NCI-H1417 (cell line): ENCODE measurements around the gene SCUBE2.
"Not testable (repeated sequence)": the region's sequence is repeated elsewhere in the genome, so short reads cannot be mapped to it uniquely, and the experiment has no call there.

Experiments
- DNase-seq, 3 experiments: peaks; one replicate each; lab custom pipeline; 2025; lab: John Stamatoyannopoulos, UW

The SCUBE2 gene

GRCh38 chr11:9008011-9008550 is 83.3 kb downstream of the SCUBE2 start:
- DNase-seq, result no peak

- no peak for DNase-seq
Observed at GRCh38 chr11:9005087-9005486, 86.3 kb downstream of the SCUBE2 start.

GRCh38 chr11:9004183-9004926 is 87.0 kb downstream of the SCUBE2 start:
- DNase-seq, result peak; percentile 36 to 83 (median 78)

GRCh38 chr11:9003573-9004182 is 87.7 kb downstream of the SCUBE2 start, which contains the start of gene NRIP3:
TSS of gene NRIP3 (minus strand) at chr11:9004001. CDS start at chr11:9003935, 66 bp downstream.
- DNase-seq, result peak; percentile 84 to 89 (median 89)

GRCh38 chr11:9002920-9003572 is 88.4 kb downstream of the SCUBE2 start:
- peak in 2 of 3 experiments; percentile 42 to 61 for DNase-seq

- DNase-seq, result no peak
Observed at GRCh38 chr11:9001736-9002135, 89.7 kb downstream of the SCUBE2 start.

- no peak for DNase-seq
Observed at GRCh38 chr11:8998017-8998416, 93.4 kb downstream of the SCUBE2 start.

- no peak for DNase-seq
Observed at GRCh38 chr11:8997451-8997850, 93.9 kb downstream of the SCUBE2 start.

GRCh38 chr11:8989453-8989852 is 101.9 kb downstream of the SCUBE2 start:
- DNase-seq, result no peak

- DNase-seq, result no peak
Observed at GRCh38 chr11:8988329-8989234, 102.8 kb downstream of the SCUBE2 start.

GRCh38 chr11:8987446-8987845 is 104.0 kb downstream of the SCUBE2 start:
- DNase-seq, result no peak

- DNase-seq, result not testable (repeated sequence)
Observed at GRCh38 chr11:8986772-8987171, 104.6 kb downstream of the SCUBE2 start.

GRCh38 chr11:8985462-8985861 is 105.9 kb downstream of the SCUBE2 start:
- DNase-seq, result no peak

GRCh38 chr11:8983552-8983951 is 107.8 kb downstream of the SCUBE2 start:
- no peak for DNase-seq

GRCh38 chr11:8980485-8980884 is 110.9 kb downstream of the SCUBE2 start:
- DNase-seq, result no peak

- not testable (repeated sequence) for DNase-seq
Observed at GRCh38 chr11:8979365-8979764, 112.0 kb downstream of the SCUBE2 start.

GRCh38 chr11:8973121-8973520 is 118.3 kb downstream of the SCUBE2 start:
- DNase-seq, result no peak

- no peak for DNase-seq
Observed at GRCh38 chr11:8971924-8972316, 119.5 kb downstream of the SCUBE2 start.

- no peak for DNase-seq
Observed at GRCh38 chr11:8971196-8971923, 120.0 kb downstream of the SCUBE2 start.
